ENCODE measurements around the gene AK8.

Gene AK8

GRCh38 chr9:132794730-132795380, 83.2 kb downstream of the AK8 start:
- Histone ChIP-seq H3K9me3 (no peaks in the 10 kb centered on the region), H3K36me3 (no peaks in the 10 kb centered on the region), H3K27ac (no peak overlapping the region), H3K27me3 (peaks cover 61% of the 10 kb centered on the region), H3K4me3 (ENCODE audit: low read depth in 1 of 2, low read length in 1 of 2) (no peak overlapping the region), H3K4me1 (ENCODE audit: control insufficient read depth in 1 of 2, insufficient read depth in 1 of 2, low read depth in 1 of 2, low read length in 1 of 2) (no peaks in the 10 kb centered on the region)
- TF ChIP-seq CTCF (IDR thresholded peaks at IDR 0.05), result no peak

- peaks cover 51% of the 10 kb centered on the region for H3K27me3 ChIP-seq
- no peaks in the 10 kb centered on the region for H3K4me1 ChIP-seq (ENCODE audit: control insufficient read depth in 1 of 2, insufficient read depth in 1 of 2, low read depth in 1 of 2, low read length in 1 of 2)
- no peak overlapping the region for H3K4me3 ChIP-seq (ENCODE audit: low read depth in 1 of 2, low read length in 1 of 2)
- no peaks in the 10 kb centered on the region for H3K36me3 ChIP-seq
- H3K27ac ChIP-seq, result no peak overlapping the region
- no peak for TF ChIP-seq CTCF (IDR thresholded peaks at IDR 0.05)
- no peaks in the 10 kb centered on the region for H3K9me3 ChIP-seq
Measured at GRCh38 chr9:132793606-132794580, 84.2 kb downstream of the AK8 start.

- no peak overlapping the region for H3K4me3 ChIP-seq (ENCODE audit: low read depth in 1 of 2, low read length in 1 of 2)
- no peak overlapping the region for H3K27ac ChIP-seq
- TF ChIP-seq CTCF (IDR thresholded peaks at IDR 0.05), result no peak
- H3K4me1 ChIP-seq (ENCODE audit: control insufficient read depth in 1 of 2, insufficient read depth in 1 of 2, low read depth in 1 of 2, low read length in 1 of 2), result no peaks in the 10 kb centered on the region
- no peaks in the 10 kb centered on the region for H3K9me3 ChIP-seq
- peaks cover 39% of the 10 kb centered on the region for H3K27me3 ChIP-seq
- H3K36me3 ChIP-seq, result no peaks in the 10 kb centered on the region
Measured at GRCh38 chr9:132792547-132792946, 85.5 kb downstream of the AK8 start.

DNA sequence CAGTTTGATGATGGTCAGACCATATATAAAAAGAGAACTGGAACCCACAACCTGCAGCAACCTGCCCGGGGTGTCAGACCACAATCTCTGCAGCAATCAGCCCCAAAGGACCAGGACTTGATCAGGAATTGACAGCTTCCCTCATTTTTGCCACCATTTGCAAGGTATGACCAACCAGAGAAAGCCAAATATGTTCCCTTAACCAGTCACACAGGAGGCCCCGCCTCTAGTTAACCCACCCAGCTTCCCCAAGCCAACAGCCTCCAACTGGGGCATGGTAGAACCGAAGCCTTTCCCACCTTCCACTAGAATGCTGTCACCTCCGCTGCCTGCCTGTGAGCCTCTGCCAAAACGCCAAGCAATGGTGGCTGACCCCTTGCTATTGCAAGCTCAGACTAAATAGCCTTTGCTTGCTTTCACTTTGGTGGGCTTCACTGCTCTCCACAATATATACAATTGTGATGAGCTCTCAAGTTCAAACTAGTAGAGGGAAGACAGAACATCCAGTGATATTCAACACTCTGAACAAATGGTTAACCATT, 86.3 kb downstream of the AK8 start:
- H3K27me3 ChIP-seq, result peaks cover 37% of the 10 kb centered on the region

DNA sequence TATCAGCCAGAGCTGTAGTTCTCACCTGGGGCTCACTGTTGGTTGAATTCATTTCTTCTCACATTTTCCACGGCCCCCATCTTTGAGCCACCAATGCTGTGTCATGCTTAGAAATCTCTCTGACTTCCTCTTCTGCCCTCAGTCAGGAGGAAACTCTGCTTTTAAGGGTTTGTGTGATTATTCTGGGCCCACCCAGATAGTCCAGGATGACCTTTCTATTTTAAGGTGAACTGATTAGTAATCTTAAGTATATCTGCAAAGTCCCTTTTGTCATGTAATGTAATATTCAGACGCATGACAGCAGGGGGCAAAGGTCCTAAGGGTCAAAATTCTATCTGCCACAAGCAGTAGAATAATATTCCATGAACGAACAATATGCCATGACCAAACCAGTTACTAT, 88.4 kb downstream of the AK8 start:
- Histone ChIP-seq H3K36me3 (no peaks in the 10 kb centered on the region), H3K9me3 (no peaks in the 10 kb centered on the region), H3K27me3 (peaks cover 31% of the 10 kb centered on the region), H3K4me3 (ENCODE audit: low read depth in 1 of 2, low read length in 1 of 2) (no peak overlapping the region), H3K4me1 (ENCODE audit: control insufficient read depth in 1 of 2, insufficient read depth in 1 of 2, low read depth in 1 of 2, low read length in 1 of 2) (no peaks in the 10 kb centered on the region), H3K27ac (no peak overlapping the region)
- TF ChIP-seq CTCF (IDR thresholded peaks at IDR 0.05), result no peak

More for the DNA sequence above, 86.3 kb downstream of the AK8 start:
- H3K4me3 ChIP-seq (ENCODE audit: low read depth in 1 of 2, low read length in 1 of 2), result no peak overlapping the region
- no peaks in the 10 kb centered on the region for H3K9me3 ChIP-seq
- TF ChIP-seq CTCF (IDR thresholded peaks at IDR 0.05), result no peak
- H3K27ac ChIP-seq, result no peak overlapping the region
- no peaks in the 10 kb centered on the region for H3K4me1 ChIP-seq (ENCODE audit: control insufficient read depth in 1 of 2, insufficient read depth in 1 of 2, low read depth in 1 of 2, low read length in 1 of 2)
- no peaks in the 10 kb centered on the region for H3K36me3 ChIP-seq
